ENCODE results near the gene PROCA1. TPM values are rescaled to one million over a fixed set of nuclear protein-coding genes. Genes with fewer than 3 reads are reported as not detected.

PROCA1 gene
- total RNA-seq, 1 experiment from 2014 or later, result 4.9 TPM

DNA sequence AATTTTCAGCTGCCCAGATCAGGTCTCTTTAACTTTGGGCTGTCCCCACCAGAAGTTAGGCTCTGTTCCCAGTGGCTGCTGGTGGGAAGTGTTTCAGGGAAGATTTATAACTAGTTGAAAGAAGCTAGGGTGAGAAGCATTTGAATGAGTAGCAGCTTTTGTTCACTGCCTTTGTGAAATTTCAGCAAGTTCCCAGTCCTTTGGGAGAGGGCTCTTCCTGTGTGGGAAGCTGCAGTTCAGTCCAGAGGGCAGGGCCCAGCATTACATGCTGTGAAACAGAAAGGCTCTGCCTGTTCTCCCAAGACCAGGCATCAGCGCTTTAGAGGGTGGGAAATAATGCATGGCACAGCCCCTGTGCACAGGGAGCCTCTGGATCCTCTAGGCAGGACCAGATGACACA is 17.8 kb downstream of the PROCA1 start:
- Histone ChIP-seq H3K4me3 (ENCODE audit: low read depth in 2 of 2, low read length in 2 of 2) (no peak overlapping the region), H3K9me3 (ENCODE audit: control insufficient read depth, insufficient read depth, low read depth, low read length) (no peaks in the 10 kb centered on the region), H3K27me3 (ENCODE audit: control insufficient read depth, insufficient read depth, low read length) (no peaks in the 10 kb centered on the region), H3K4me1 (ENCODE audit: control insufficient read depth, insufficient read depth, low read length) (no peaks in the 10 kb centered on the region), H3K27ac (ENCODE audit: low read length) (no peak overlapping the region), H3K36me3 (ENCODE audit: control insufficient read depth, insufficient read depth, low read length) (peaks cover 33% of the 10 kb centered on the region)
- in situ Hi-C loops (cut with HindIII; ENCODE audit: low pct_unique_long_range_greater_than_20kb, low sequenced_read_pairs), result no loop called here
- POLR2A ChIA-PET, result no interaction called here
- intact Hi-C loops (cut with micrococcal nuclease; ENCODE audit: unreplicated experiment), result no loop called here
- no peak for ATAC-seq
- CTCF ChIA-PET, result no interaction called here
- no TSS peak for BruUV-seq (replicated peaks)
- no peak for DNase-seq (ENCODE audit: low read depth, low spot score)
- TF ChIP-seq, protein P1, sequence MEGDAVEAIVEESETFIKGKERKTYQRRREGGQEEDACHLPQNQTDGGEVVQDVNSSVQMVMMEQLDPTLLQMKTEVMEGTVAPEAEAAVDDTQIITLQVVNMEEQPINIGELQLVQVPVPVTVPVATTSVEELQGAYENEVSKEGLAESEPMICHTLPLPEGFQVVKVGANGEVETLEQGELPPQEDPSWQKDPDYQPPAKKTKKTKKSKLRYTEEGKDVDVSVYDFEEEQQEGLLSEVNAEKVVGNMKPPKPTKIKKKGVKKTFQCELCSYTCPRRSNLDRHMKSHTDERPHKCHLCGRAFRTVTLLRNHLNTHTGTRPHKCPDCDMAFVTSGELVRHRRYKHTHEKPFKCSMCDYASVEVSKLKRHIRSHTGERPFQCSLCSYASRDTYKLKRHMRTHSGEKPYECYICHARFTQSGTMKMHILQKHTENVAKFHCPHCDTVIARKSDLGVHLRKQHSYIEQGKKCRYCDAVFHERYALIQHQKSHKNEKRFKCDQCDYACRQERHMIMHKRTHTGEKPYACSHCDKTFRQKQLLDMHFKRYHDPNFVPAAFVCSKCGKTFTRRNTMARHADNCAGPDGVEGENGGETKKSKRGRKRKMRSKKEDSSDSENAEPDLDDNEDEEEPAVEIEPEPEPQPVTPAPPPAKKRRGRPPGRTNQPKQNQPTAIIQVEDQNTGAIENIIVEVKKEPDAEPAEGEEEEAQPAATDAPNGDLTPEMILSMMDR (IDR thresholded peaks at IDR 0.05), result no peak
- TF ChIP-seq, protein P2, sequence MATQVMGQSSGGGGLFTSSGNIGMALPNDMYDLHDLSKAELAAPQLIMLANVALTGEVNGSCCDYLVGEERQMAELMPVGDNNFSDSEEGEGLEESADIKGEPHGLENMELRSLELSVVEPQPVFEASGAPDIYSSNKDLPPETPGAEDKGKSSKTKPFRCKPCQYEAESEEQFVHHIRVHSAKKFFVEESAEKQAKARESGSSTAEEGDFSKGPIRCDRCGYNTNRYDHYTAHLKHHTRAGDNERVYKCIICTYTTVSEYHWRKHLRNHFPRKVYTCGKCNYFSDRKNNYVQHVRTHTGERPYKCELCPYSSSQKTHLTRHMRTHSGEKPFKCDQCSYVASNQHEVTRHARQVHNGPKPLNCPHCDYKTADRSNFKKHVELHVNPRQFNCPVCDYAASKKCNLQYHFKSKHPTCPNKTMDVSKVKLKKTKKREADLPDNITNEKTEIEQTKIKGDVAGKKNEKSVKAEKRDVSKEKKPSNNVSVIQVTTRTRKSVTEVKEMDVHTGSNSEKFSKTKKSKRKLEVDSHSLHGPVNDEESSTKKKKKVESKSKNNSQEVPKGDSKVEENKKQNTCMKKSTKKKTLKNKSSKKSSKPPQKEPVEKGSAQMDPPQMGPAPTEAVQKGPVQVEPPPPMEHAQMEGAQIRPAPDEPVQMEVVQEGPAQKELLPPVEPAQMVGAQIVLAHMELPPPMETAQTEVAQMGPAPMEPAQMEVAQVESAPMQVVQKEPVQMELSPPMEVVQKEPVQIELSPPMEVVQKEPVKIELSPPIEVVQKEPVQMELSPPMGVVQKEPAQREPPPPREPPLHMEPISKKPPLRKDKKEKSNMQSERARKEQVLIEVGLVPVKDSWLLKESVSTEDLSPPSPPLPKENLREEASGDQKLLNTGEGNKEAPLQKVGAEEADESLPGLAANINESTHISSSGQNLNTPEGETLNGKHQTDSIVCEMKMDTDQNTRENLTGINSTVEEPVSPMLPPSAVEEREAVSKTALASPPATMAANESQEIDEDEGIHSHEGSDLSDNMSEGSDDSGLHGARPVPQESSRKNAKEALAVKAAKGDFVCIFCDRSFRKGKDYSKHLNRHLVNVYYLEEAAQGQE (IDR thresholded peaks at IDR 0.05; ENCODE audit: insufficient read depth in 1 of 2, low read depth in 2 of 2, low read length in 1 of 2), result no peak

DNA sequence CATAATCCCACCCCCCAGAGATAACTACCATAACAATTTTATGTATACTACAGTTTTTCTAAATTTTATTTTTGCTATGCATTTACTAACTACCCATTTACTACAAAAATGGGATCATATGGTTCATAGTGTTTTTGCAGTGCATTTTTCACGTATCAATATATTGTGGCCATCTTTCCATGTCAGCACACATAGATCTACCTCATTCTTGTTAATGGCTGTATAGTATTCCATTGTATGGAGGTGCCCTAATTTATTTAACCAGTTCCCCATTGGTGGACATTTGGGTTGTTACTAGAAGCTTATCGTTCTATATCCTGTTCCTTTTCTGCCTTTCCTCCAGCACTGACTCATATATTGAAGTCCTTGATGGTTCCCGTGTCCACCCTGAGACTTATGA is 22.7 kb downstream of the PROCA1 start:
- ChIA-PET CTCF (no interaction called here), POLR2A (no interaction called here)
- Histone ChIP-seq H3K4me1 (ENCODE audit: control insufficient read depth, insufficient read depth, low read length) (no peaks in the 10 kb centered on the region), H3K9me3 (ENCODE audit: control insufficient read depth, insufficient read depth, low read depth, low read length) (no peaks in the 10 kb centered on the region), H3K27ac (ENCODE audit: low read length) (no peak overlapping the region), H3K36me3 (ENCODE audit: control insufficient read depth, insufficient read depth, low read length) (peaks cover 44% of the 10 kb centered on the region), H3K27me3 (ENCODE audit: control insufficient read depth, insufficient read depth, low read length) (no peaks in the 10 kb centered on the region), H3K4me3 (ENCODE audit: low read depth in 2 of 2, low read length in 2 of 2) (no peak overlapping the region)
- no peak for ATAC-seq
- TF ChIP-seq, protein P1 (IDR thresholded peaks at IDR 0.05), result no peak
- TF ChIP-seq SIN3A (IDR thresholded peaks at IDR 0.05; ENCODE audit: borderline replicate concordance, insufficient read depth, low read depth, low read length), result no peak
- no peak for TF ChIP-seq TCF7L2 (IDR thresholded peaks at IDR 0.05; ENCODE audit: low read depth, low read length)
- TF ChIP-seq, protein P2 (IDR thresholded peaks at IDR 0.05; ENCODE audit: insufficient read depth in 1 of 2, low read depth in 2 of 2, low read length in 1 of 2), result no peak
- TF ChIP-seq POLR2AphosphoS5 (IDR thresholded peaks at IDR 0.05; ENCODE audit: low read depth, low read length), result no peak
- no TSS peak for BruUV-seq (replicated peaks)
- no peak for DNase-seq (ENCODE audit: low read depth, low spot score)
- intact Hi-C loops (cut with micrococcal nuclease; ENCODE audit: unreplicated experiment), result no loop called here
- in situ Hi-C loops (cut with HindIII; ENCODE audit: low pct_unique_long_range_greater_than_20kb, low sequenced_read_pairs), result no loop called here
